AG09319 (cell line): Measurements from ENCODE around the gene ACIN1.

Experiments
- DNase-seq: peaks from one replicate; pipeline ENCODE4 v3.0.0-alpha.2; 2010; ENCODE audit warnings: low read depth; ENCODE audit errors: extremely low read depth
- TF ChIP-seq, protein P1 (sequence below): IDR thresholded peaks from 2 replicates; pipeline ENCODE4 v1.5.1; 2011; ENCODE audit warnings: low read depth, mild to moderate bottlenecking, inconsistent platforms, low read length, moderate library complexity

ACIN1 gene

DNA sequence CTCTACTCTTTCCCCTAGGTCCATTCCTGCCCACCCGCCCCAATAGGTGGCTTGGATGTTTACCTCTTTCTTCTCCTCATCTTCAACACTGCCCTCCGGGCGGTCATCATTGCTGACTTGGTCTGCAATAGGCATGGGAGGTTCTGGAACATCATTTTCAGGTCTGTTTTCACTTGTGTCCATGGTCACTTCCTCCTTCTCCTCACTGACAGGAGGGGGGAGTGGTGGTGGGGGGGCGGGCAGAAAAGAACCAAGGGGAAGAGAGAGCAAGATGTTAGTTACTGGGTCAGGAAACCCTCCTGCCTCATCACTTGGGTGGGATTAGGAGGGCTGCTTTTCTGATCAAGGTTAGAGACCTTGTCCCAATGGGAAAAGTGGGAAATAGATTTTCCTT lies 25.5 kb downstream of the ACIN1 start:
- DNase-seq, result no peak
- TF ChIP-seq, protein P1, sequence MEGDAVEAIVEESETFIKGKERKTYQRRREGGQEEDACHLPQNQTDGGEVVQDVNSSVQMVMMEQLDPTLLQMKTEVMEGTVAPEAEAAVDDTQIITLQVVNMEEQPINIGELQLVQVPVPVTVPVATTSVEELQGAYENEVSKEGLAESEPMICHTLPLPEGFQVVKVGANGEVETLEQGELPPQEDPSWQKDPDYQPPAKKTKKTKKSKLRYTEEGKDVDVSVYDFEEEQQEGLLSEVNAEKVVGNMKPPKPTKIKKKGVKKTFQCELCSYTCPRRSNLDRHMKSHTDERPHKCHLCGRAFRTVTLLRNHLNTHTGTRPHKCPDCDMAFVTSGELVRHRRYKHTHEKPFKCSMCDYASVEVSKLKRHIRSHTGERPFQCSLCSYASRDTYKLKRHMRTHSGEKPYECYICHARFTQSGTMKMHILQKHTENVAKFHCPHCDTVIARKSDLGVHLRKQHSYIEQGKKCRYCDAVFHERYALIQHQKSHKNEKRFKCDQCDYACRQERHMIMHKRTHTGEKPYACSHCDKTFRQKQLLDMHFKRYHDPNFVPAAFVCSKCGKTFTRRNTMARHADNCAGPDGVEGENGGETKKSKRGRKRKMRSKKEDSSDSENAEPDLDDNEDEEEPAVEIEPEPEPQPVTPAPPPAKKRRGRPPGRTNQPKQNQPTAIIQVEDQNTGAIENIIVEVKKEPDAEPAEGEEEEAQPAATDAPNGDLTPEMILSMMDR, result no peak

DNA sequence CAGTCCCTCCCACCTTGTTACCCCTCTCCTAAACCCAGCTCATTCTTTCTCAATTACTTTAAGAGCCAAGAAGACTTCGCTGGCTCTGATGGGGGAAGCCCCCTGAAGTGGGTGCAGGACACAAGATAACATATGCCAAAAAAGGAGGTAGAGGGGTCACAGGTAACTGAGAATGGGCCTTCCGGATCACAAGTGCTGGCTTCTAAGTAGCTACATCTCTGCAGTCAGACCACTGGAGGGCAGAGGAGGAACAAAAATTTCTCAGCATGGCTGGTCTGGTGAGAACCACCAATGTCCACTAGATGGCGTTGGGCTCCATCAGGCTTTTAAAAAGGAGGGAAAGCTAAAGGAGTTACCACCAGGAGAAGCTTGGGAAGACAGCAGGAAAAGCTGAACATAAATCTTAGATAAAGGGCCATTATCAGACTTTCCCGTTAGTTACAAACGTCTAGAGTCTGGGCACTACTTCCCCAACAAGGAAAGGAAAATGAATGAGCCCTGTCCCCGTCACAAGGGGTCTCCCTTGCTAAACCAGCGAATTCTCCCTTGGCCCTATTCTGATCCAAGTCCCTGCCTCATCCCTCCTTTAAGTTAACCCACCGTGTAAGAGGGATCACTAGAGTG lies 26.0 kb downstream of the ACIN1 start:
- TF ChIP-seq, protein P1, result peak; percentile 100
- peak; percentile 83 for DNase-seq

DNA sequence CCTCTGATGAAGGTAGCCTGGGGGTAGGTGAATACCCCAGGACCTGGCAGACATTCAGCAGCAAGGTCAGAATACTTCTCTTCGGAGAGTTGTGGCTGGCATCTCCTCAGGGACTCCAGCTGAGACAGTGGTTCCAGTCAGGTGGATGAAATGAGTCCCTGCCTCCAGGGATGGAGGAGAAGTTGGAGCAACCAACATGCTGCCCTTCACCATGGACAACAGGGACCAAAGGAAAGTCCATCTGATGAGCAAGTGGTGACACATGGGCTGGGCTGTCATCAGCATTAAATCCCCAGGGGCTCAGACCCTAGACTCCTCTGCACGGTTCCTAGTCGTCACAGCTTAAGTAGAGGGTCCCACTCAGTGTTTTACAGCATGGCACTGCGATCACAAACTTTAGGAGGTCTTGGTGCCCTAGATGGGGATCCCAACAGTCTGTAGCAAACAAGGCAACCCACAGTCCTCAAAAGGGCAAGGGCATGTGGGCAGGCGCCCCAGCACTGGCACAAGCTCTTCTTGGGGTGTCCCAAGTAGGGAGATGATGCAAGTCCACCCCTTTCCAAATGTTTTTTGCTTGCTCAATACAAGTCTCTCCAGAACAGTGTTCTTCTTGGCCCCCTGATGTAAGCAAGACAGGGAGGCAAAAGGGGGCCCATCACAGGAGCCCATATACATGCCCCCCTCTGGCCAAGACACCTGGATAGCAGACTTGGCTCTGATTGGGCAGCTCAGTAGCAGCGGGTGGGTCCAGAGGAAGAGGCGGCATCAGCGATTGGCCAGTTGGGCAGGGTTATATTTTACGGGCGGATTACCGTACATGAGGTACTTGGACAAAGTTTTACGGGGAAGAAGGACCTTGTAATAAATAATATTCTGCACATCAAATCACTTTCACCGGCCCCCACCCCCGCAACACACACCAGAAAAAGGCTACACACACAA lies 26.8 kb downstream of the ACIN1 start:
- DNase-seq, result no peak
- TF ChIP-seq, protein P1, result no peak

DNA sequence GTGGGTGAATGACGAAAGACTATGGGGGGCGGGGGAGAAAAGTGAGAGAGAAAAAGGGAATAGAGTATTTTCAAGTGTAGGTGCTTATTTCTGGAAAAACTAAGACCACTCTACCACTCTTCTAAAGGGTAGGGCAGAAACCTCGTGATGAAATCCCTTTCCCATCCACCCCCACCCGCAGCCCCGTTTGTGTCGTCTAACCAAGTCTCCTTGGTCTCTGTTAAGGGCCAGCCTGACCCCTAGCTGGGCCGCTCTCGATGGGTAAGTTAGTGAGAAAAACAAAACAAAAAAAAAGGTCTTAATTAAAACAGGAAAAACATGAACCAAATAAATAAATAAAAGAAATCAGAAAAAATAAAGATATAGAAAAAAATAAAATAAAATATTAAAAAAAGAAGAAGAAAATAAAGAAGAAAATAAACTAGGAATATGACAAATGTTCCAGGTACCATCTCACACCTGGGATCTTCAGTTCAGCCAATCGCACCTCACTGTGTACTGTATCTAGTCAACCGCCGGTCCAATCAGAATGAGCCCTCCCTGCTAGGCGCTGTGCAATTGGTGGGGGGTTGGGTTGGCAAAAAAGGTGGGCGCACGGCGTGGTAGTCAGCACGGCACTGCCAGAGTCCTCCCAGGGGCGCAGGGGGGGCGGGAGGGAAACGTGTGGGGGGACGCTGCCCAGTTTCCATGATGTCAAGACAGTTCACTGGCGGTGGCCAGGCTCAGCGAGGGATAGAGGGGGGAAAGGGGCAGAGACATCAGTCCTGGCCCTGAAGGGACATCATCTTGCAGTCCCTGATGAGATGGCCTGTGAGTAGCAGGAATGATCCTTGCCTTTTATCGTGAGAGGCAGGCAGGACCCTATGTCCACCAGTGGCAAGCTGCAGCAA lies 27.8 kb downstream of the ACIN1 start:
- TF ChIP-seq, protein P1, result no peak
- DNase-seq, result no peak

DNA sequence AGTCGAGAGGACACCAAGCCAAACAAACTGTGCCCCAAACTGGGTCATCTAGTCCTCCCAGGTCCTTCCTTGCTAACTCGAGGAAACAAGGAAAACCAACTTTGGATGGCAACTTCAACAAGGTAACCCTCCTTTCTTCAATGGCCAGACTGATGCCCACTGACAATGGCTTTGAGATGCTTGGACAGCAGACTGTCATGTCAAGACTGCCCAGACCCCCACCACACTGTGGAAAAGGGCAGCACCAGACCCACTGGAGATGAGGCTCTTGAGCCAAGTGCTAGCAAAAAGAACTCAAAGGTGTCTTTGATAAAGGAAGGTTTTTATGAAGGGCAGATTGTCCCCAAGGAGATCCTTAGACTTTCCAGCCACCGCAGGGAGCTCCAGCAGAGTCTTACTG lies 28.6 kb downstream of the ACIN1 start:
- no peak for DNase-seq
- TF ChIP-seq, protein P1, result no peak

DNA sequence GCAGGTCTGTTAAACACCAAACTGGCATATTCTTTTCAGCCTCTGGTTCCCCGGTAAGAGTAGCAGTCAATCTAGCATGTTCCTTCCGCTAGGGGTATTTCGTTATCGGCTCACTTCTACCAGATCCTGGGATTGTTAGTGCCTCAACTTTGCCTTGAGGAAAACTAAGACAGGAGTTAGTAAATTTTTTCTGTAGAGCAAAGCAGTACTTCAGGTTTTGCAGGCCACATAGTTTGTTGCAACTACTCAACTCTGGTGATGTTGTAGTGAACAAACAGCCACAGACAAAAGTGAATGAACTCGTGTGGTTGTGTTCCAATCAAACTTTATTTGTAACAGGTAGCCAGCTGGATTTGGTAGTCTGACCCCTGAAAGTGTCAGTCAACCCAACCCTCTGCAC lies 31.3 kb downstream of the ACIN1 start:
- TF ChIP-seq, protein P1, result no peak
- DNase-seq, result no peak
